ENCODE measurements around the gene IGF2BP2.

GRCh38 chr3:185758912-185759311 is 65.9 kb downstream of the IGF2BP2 start:
- TF ChIP-seq POLR2A (IDR thresholded peaks at IDR 0.05; ENCODE audit: control extremely low read depth in 1 of 2, low read depth in 2 of 2, low read length in 2 of 2) (no peak), CTCF (IDR thresholded peaks at IDR 0.05; ENCODE audit: control extremely low read depth in 1 of 3, insufficient read depth in 1 of 3, low read depth in 1 of 3, low read length in 3 of 3) (no peak), EZH2 (IDR thresholded peaks at IDR 0.05; ENCODE audit: low read depth, low read length, severe bottlenecking) (no peak), RAD21 (IDR thresholded peaks at IDR 0.05 in 1 of 2, conservative IDR thresholded peaks at IDR 0.05 in 1 of 2; ENCODE audit: low read depth in 2 of 2, low read length in 2 of 2) (no peak), BACH1 (IDR thresholded peaks at IDR 0.05; ENCODE audit: low read length) (no peak), POLR2AphosphoS5 (IDR thresholded peaks at IDR 0.05; ENCODE audit: low read depth, low read length) (no peak), SP2 (IDR thresholded peaks at IDR 0.05; ENCODE audit: low read length) (no peak), MAFK (IDR thresholded peaks at IDR 0.05; ENCODE audit: low read depth, low read length) (no peak), CEBPB (IDR thresholded peaks at IDR 0.05; ENCODE audit: low read depth, low read length) (no peak), CREB1 (IDR thresholded peaks at IDR 0.05) (no peak), SRF (IDR thresholded peaks at IDR 0.05; ENCODE audit: low read depth, low read length) (no peak), EP300 (IDR thresholded peaks at IDR 0.05; ENCODE audit: borderline replicate concordance in 1 of 2, low read depth in 2 of 2, low read length in 2 of 2) (no peak)

Measured in H1 (cell line).